Hepatocyte (in vitro differentiated cells): ENCODE results near the gene PEMT.

Experiments used
- EZH2 ChIP-seq: fragments of 200-600 bp; sonication (generic); IDR thresholded peaks from 2 replicates; pipeline ENCODE4 v1.6.1; 2016; ENCODE audit warnings: antibody characterized with exemption, mild to moderate bottlenecking, borderline replicate concordance
- EZH2phosphoT487 ChIP-seq: fragments of 200-600 bp; sonication (generic); IDR thresholded peaks from one replicate; pipeline ENCODE4 v1.6.1; 2018; ENCODE audit warnings: antibody characterized with exemption, mild to moderate bottlenecking, low read depth, moderate library complexity; ENCODE audit not compliant: unreplicated experiment, severe bottlenecking
- TF ChIP-seq, protein P1 (sequence below): fragments of 200-600 bp; sonication (generic); IDR thresholded peaks from 2 replicates; pipeline ENCODE4 v1.5.1; 2016; ENCODE audit warnings: antibody characterized with exemption, mild to moderate bottlenecking; ENCODE audit not compliant: poor library complexity

DNA sequence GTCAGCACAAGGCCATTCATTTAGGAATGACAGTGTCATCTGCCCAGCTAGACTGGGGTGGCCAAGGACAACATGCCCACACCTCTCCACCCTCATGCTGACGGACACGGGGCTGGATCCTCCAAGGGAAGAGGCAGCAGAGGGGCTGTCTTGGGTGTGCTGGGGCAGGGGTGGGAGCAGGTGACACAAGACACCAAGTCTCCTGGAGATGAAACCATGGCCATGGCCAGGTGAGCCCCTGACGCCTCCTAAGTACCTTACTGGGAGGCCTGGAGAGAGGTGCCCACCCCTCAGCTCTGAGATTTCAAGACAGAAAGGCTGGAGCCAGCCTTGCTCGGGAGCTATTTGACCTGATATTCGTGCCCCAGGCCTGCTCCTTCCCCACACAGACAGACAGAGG lies 86.4 kb downstream of the PEMT start:
- TF ChIP-seq, protein P1, sequence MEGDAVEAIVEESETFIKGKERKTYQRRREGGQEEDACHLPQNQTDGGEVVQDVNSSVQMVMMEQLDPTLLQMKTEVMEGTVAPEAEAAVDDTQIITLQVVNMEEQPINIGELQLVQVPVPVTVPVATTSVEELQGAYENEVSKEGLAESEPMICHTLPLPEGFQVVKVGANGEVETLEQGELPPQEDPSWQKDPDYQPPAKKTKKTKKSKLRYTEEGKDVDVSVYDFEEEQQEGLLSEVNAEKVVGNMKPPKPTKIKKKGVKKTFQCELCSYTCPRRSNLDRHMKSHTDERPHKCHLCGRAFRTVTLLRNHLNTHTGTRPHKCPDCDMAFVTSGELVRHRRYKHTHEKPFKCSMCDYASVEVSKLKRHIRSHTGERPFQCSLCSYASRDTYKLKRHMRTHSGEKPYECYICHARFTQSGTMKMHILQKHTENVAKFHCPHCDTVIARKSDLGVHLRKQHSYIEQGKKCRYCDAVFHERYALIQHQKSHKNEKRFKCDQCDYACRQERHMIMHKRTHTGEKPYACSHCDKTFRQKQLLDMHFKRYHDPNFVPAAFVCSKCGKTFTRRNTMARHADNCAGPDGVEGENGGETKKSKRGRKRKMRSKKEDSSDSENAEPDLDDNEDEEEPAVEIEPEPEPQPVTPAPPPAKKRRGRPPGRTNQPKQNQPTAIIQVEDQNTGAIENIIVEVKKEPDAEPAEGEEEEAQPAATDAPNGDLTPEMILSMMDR = no peak
- no peak for TF ChIP-seq EZH2
- no peak for TF ChIP-seq EZH2phosphoT487
